Peyer's patch (tissue), 4 donors: ENCODE measurements around the gene SCGB2A2. TPM values are rescaled to one million over a fixed set of nuclear protein-coding genes. Genes with fewer than 3 reads are reported as not detected.

Experiments used
- DNase-seq, 3 donors: peaks; one replicate each; pipeline ENCODE4 v3.0.0-alpha.2; 2017 to 2019
- H3K27ac ChIP-seq, 4 donors: fragments of 200-600 bp; sonication (generic); one replicate each; pipeline ENCODE4 v1.5.1; 2016 to 2019
- H3K27me3 ChIP-seq, 2 donors: fragments of 200-600 bp; sonication (generic); one replicate each; pipeline ENCODE4 v1.5.1; 2019
- H3K36me3 ChIP-seq, 3 donors: fragments of 200-600 bp; sonication (generic); one replicate each; pipeline ENCODE4 v1.5.1; 2016 to 2019
- H3K4me1 ChIP-seq, 4 donors: fragments of 200-600 bp; sonication (generic); one replicate each; pipeline ENCODE4 v1.5.1; 2016 to 2019
- H3K4me3 ChIP-seq, 4 donors: fragments of 200-600 bp; sonication (generic); 1 replicate in 3 of 4; 2 replicates in 1 of 4; pipeline ENCODE4 v1.5.1; 2016 to 2019; ENCODE audit warnings: mild to moderate bottlenecking in 1 of 4
- H3K9me3 ChIP-seq, 4 donors: fragments of 200-600 bp; sonication (generic); one replicate each; pipeline ENCODE4 v1.5.1; 2016 to 2019; ENCODE audit warnings: mild to moderate bottlenecking in 1 of 4
- POLR2A ChIP-seq, 2 donors: fragments of 450-650 bp; IDR thresholded peaks; one replicate each; pipeline ENCODE4 v1.5.1; 2017; ENCODE audit warnings: antibody characterized with exemption in 2 of 2, mild to moderate bottlenecking in 2 of 2, moderate library complexity in 2 of 2
- total RNA-seq, 4 donors: library from RNA; depleted of rRNA; stranded (reverse); fragments of >200 nt; gene quantifications; one replicate each; pipeline ENCODE4 v1.1.0, GENCODE V29; 2016
- TF ChIP-seq, protein P1 (sequence below), 6 experiments: fragments of 450-650 bp in 4 of 6; fragments of 200-600 bp in 2 of 6; sonication (generic) in 1 of 6; IDR thresholded peaks; one replicate each; pipeline ENCODE4 v1.5.1; 2017 to 2019; ENCODE audit warnings: antibody characterized with exemption in 6 of 6, mild to moderate bottlenecking in 3 of 6, moderate library complexity in 1 of 6

The SCGB2A2 gene
- total RNA-seq, 4 donors from 2014 or later = not detected

DNA sequence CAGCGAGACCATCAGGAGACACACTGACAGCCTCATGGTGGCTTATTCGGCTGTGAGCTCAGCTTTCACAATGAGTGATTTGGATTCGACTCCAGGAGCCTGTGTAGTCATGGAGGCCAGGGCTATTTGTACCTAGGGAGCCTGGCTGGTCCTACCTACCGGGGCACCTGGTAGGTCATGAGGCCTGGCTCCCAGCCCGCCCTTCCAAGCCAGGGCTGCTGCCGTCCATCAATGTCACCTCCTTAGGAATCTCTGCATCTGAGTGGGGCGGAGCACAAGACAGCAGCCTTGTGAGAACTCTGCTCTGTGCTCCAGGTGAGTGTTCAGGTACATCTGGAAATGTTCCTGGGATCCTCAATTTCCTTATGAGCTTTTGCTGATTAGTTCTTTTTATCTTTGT, 29.0 kb downstream of the SCGB2A2 start, which contains the start of gene SCGB1D4:
TSS of gene SCGB1D4 (minus strand) at position 101 of the 400 bp plus-strand sequence. CDS start at position 36, 65 bp downstream.
- H3K27me3 ChIP-seq = no peaks in the 10 kb centered on the region
- TF ChIP-seq, protein P1, sequence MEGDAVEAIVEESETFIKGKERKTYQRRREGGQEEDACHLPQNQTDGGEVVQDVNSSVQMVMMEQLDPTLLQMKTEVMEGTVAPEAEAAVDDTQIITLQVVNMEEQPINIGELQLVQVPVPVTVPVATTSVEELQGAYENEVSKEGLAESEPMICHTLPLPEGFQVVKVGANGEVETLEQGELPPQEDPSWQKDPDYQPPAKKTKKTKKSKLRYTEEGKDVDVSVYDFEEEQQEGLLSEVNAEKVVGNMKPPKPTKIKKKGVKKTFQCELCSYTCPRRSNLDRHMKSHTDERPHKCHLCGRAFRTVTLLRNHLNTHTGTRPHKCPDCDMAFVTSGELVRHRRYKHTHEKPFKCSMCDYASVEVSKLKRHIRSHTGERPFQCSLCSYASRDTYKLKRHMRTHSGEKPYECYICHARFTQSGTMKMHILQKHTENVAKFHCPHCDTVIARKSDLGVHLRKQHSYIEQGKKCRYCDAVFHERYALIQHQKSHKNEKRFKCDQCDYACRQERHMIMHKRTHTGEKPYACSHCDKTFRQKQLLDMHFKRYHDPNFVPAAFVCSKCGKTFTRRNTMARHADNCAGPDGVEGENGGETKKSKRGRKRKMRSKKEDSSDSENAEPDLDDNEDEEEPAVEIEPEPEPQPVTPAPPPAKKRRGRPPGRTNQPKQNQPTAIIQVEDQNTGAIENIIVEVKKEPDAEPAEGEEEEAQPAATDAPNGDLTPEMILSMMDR (IDR thresholded peaks at IDR 0.05) = no peak
- TF ChIP-seq POLR2A (IDR thresholded peaks at IDR 0.05) = no peak
- no peak for DNase-seq
- no peak within 1 kb of the TSS for H3K4me3 ChIP-seq
- H3K27ac ChIP-seq = no peak within 1 kb of the TSS
- no peaks in the 10 kb centered on the region for H3K36me3 ChIP-seq
- no peaks in the 10 kb centered on the region for H3K4me1 ChIP-seq
- H3K9me3 ChIP-seq = no peaks in the 10 kb centered on the region

DNA sequence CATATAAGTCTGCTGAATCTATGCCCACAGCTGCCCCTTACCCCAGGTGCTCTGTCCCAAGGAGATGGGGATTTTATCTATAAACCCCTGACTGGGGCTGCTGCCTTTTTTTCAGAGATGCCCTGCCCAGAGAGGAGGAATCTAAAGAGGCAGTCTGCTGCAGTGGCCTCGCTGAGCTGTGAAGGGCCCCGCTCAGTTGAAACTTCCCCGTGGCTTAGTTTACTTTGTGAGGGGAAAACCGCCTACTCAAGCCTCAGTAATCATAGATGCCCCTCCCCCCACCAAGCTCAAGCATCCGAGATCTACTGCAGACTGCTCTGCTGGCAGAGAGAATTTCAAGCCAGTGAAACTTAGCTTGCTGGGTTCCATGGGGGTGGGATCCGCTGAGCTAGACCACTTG, 36.3 kb downstream of the SCGB2A2 start:
- Histone ChIP-seq H3K27ac (no peak overlapping the region), H3K4me3 (no peak overlapping the region), H3K27me3 (no peaks in the 10 kb centered on the region), H3K9me3 (peaks cover 0 to 2% (median 0%) of the 10 kb centered on the region in 4 donors), H3K36me3 (no peaks in the 10 kb centered on the region), H3K4me1 (no peaks in the 10 kb centered on the region)
- TF ChIP-seq POLR2A (IDR thresholded peaks at IDR 0.05) = no peak
- TF ChIP-seq, protein P1 (IDR thresholded peaks at IDR 0.05) = no peak
- DNase-seq = no peak

DNA sequence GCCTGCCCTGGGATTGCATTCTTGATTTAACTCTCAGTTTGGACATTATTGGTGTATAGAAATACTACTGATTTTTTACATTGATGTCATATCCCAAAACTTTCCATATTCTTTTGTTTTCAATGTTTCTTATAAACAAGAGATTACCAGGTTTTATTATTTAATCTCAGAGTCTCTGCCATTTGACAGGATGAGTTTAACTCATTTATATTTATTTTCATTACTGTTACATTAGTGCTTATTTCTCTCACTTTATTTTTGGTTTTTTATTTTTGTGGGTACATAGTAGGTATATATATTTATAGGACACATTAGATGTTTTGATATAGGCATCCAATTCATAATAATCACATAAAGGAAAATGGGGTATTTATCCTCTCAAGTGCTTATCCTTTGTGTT, 38.0 kb downstream of the SCGB2A2 start:
- no peak for TF ChIP-seq POLR2A (IDR thresholded peaks at IDR 0.05)
- TF ChIP-seq, protein P1 (IDR thresholded peaks at IDR 0.05) = no peak
- Histone ChIP-seq H3K4me1 (no peaks in the 10 kb centered on the region), H3K27me3 (no peaks in the 10 kb centered on the region), H3K9me3 (peaks cover 0 to 2% (median 0%) of the 10 kb centered on the region in 4 donors), H3K27ac (no peak overlapping the region), H3K4me3 (no peak overlapping the region), H3K36me3 (no peaks in the 10 kb centered on the region)
- DNase-seq = no peak

DNA sequence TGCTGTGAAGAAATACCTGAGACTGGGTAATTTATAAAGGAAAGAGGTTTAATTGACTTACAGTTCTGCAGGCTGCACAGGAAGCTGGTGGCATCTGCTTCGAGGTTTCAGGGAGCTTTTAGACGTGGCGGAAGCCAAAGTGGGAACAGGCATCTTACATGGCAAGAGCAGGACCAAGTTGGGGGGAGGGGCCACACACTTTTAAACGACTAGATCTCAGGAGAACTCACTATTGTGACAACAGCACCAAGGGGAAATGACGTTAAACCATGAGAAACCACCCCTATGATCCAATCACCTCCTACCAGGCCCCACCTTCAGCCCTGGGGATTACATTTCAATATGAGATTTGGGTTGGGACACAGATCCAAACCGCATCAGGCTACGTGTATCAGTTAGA, 40.0 kb downstream of the SCGB2A2 start:
- Histone ChIP-seq H3K27ac (no peak overlapping the region), H3K4me3 (no peak overlapping the region), H3K27me3 (no peaks in the 10 kb centered on the region), H3K9me3 (peaks cover 0 to 2% (median 0%) of the 10 kb centered on the region in 4 donors), H3K4me1 (no peaks in the 10 kb centered on the region), H3K36me3 (no peaks in the 10 kb centered on the region)
- TF ChIP-seq, protein P1 (IDR thresholded peaks at IDR 0.05) = no peak
- no peak for TF ChIP-seq POLR2A (IDR thresholded peaks at IDR 0.05)
- DNase-seq = no peak

DNA sequence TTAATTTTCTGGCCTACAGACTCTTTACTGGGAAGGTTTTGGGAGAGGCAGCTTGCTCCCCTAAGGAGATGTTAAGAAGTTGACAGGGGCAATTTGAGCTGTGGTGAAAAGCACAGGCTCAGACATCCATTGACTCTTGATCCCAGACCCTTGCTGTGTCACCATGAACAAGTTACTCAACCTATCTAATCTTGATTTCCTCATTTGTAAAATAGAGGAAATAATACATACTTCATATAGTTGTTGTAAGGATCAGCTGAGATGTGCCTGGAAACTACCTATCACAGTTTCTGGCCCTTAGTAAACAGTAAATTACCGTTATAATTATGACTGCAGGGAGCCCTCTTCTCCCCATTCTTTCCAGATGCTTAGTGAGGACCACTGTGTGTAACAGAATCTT, 45.5 kb downstream of the SCGB2A2 start:
- no peaks in the 10 kb centered on the region for H3K9me3 ChIP-seq
- no peaks in the 10 kb centered on the region for H3K36me3 ChIP-seq
- H3K27ac ChIP-seq = no peak overlapping the region
- H3K4me1 ChIP-seq = no peaks in the 10 kb centered on the region
- no peaks in the 10 kb centered on the region for H3K27me3 ChIP-seq
- no peak for DNase-seq
- no peak overlapping the region for H3K4me3 ChIP-seq
- TF ChIP-seq, protein P1 (IDR thresholded peaks at IDR 0.05) = no peak
- TF ChIP-seq POLR2A (IDR thresholded peaks at IDR 0.05) = no peak

DNA sequence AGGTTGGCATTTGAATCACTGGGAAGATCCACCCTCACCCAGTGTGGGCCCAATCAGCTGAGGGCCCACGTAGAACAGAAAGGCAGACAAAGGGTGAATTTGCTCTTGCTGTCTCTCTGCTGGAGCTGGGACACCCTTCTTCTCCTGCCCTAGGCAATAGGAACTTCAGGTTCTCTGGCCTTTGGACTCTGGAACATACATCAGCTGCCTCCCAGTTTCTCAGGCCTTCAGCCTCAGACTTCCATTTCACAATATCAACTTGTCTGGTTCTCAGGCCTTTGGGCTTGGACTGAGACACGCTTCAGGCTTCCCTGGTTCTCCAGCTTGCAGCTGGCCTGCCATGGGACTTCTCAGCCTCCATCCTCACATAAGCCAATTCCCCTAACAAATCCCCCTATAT, 52.6 kb downstream of the SCGB2A2 start:
- Histone ChIP-seq H3K36me3 (no peaks in the 10 kb centered on the region), H3K27ac (peak overlapping the region in 2 of 4 donors; percentile 36 to 64), H3K9me3 (no peaks in the 10 kb centered on the region), H3K4me3 (no peak overlapping the region), H3K27me3 (no peaks in the 10 kb centered on the region), H3K4me1 (no peaks in the 10 kb centered on the region)
- peak in 1 of 3 donors; percentile 71 for DNase-seq
- TF ChIP-seq POLR2A (IDR thresholded peaks at IDR 0.05) = no peak
- TF ChIP-seq, protein P1 (IDR thresholded peaks at IDR 0.05) = no peak
